ENCODE data around the gene IGSF21. TPM values are rescaled to one million over a fixed set of nuclear protein-coding genes. Genes with fewer than 3 reads are reported as not detected.
A peak's percentile ranks its signal among the peaks of the same experiment; 100 is the strongest.

The IGSF21 gene
- total RNA-seq, 4 donors from 2014 or later = 0.26 to 2.7 (median 0.88) TPM; not detected in 1

GRCh38 chr1:18097206-18097605 lies 10.4 kb upstream of the IGSF21 start:
- no peaks in the 10 kb centered on the region for H3K4me1 ChIP-seq
- peaks cover 0 to 91% (median 0%) of the 10 kb centered on the region in 4 donors for H3K27me3 ChIP-seq
- no peak for DNase-seq
- H3K36me3 ChIP-seq = no peaks in the 10 kb centered on the region
- H3K27ac ChIP-seq = no peak overlapping the region
- no peak overlapping the region for H3K4me3 ChIP-seq
- TF ChIP-seq POLR2A (IDR thresholded peaks at IDR 0.05) (no peak), CTCF (IDR thresholded peaks at IDR 0.05) (no peak)
- no peaks in the 10 kb centered on the region for H3K9me3 ChIP-seq
- intact Hi-C loops (cut with DNase I) = loop anchor here (10.0 kb wide), 1 partner anchor 432 kb away; no protein-coding TSS in a partner anchor

- no peak for DNase-seq
- 47 to 61% methylated on average over 2 of the region's 2 CpGs for WGBS, 2 donors
- H3K4me1 ChIP-seq = no peaks in the 10 kb centered on the region
- TF ChIP-seq CTCF (IDR thresholded peaks at IDR 0.05) (no peak), POLR2A (IDR thresholded peaks at IDR 0.05) (no peak)
- no peaks in the 10 kb centered on the region for H3K36me3 ChIP-seq
- H3K4me3 ChIP-seq = no peak overlapping the region
- intact Hi-C loops (cut with DNase I) = loop anchor here (10.0 kb wide), 1 partner anchor 434 kb away; no protein-coding TSS in a partner anchor
- H3K27ac ChIP-seq = no peak overlapping the region
- no peaks in the 10 kb centered on the region for H3K9me3 ChIP-seq
- peaks cover 0 to 91% (median 0%) of the 10 kb centered on the region in 4 donors for H3K27me3 ChIP-seq
Observed at GRCh38 chr1:18099026-18099425, 8.6 kb upstream of the IGSF21 start.

GRCh38 chr1:18100060-18100459 lies 7.5 kb upstream of the IGSF21 start:
- no peak for DNase-seq
- Histone ChIP-seq H3K4me3 (no peak overlapping the region), H3K9me3 (no peaks in the 10 kb centered on the region), H3K27me3 (peaks cover 0 to 91% (median 0%) of the 10 kb centered on the region in 4 donors), H3K36me3 (no peaks in the 10 kb centered on the region), H3K4me1 (no peaks in the 10 kb centered on the region), H3K27ac (no peak overlapping the region)
- WGBS, 2 donors = 61 to 71% methylated on average over 11 to 12 of the region's 12 CpGs
- intact Hi-C loops (cut with DNase I) = no loop called here
- no peak for TF ChIP-seq POLR2A (IDR thresholded peaks at IDR 0.05)
- TF ChIP-seq CTCF (IDR thresholded peaks at IDR 0.05) = no peak

- Histone ChIP-seq H3K27me3 (peaks cover 0 to 91% (median 0%) of the 10 kb centered on the region in 4 donors), H3K36me3 (no peaks in the 10 kb centered on the region), H3K27ac (no peak overlapping the region), H3K4me3 (no peak overlapping the region), H3K9me3 (no peaks in the 10 kb centered on the region), H3K4me1 (no peaks in the 10 kb centered on the region)
- intact Hi-C loops (cut with DNase I) = no loop called here
- 2 to 4% methylated on average over 10 of the region's 10 CpGs for WGBS, 2 donors
- DNase-seq = no peak
- peak; percentile 46 to 76 (median 66) for TF ChIP-seq CTCF (IDR thresholded peaks at IDR 0.05)
- no peak for TF ChIP-seq POLR2A (IDR thresholded peaks at IDR 0.05)
Observed at GRCh38 chr1:18100491-18101063, 7.0 kb upstream of the IGSF21 start.

GRCh38 chr1:18101508-18101907 lies 6.1 kb upstream of the IGSF21 start:
- no peak for DNase-seq
- intact Hi-C loops (cut with DNase I) = no loop called here
- WGBS, 2 donors = 58 to 69% methylated on average over 2 of the region's 2 CpGs
- Histone ChIP-seq H3K27me3 (peaks cover 0 to 93% (median under 1%) of the 10 kb centered on the region in 4 donors), H3K9me3 (no peaks in the 10 kb centered on the region), H3K36me3 (no peaks in the 10 kb centered on the region), H3K4me3 (no peak overlapping the region), H3K27ac (no peak overlapping the region), H3K4me1 (no peaks in the 10 kb centered on the region)
- TF ChIP-seq POLR2A (IDR thresholded peaks at IDR 0.05) = no peak
- no peak for TF ChIP-seq CTCF (IDR thresholded peaks at IDR 0.05)
